Smooth muscle cell of trachea (primary cell): ENCODE results near the gene SLC35A5. TPM values are rescaled to one million over a fixed set of nuclear protein-coding genes. Genes with fewer than 3 reads are reported as not detected.

Experiments
- total RNA-seq: library from RNA; depleted of rRNA; stranded (reverse); fragments of >200 nt; gene quantifications from 2 replicates; pipeline ENCODE4 v1.2.1, GENCODE V29; 2014

Gene SLC35A5, protein sequence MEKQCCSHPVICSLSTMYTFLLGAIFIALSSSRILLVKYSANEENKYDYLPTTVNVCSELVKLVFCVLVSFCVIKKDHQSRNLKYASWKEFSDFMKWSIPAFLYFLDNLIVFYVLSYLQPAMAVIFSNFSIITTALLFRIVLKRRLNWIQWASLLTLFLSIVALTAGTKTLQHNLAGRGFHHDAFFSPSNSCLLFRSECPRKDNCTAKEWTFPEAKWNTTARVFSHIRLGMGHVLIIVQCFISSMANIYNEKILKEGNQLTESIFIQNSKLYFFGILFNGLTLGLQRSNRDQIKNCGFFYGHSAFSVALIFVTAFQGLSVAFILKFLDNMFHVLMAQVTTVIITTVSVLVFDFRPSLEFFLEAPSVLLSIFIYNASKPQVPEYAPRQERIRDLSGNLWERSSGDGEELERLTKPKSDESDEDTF
- total RNA-seq, result 27.3 and 33.7 TPM in 2 replicates

DNA sequence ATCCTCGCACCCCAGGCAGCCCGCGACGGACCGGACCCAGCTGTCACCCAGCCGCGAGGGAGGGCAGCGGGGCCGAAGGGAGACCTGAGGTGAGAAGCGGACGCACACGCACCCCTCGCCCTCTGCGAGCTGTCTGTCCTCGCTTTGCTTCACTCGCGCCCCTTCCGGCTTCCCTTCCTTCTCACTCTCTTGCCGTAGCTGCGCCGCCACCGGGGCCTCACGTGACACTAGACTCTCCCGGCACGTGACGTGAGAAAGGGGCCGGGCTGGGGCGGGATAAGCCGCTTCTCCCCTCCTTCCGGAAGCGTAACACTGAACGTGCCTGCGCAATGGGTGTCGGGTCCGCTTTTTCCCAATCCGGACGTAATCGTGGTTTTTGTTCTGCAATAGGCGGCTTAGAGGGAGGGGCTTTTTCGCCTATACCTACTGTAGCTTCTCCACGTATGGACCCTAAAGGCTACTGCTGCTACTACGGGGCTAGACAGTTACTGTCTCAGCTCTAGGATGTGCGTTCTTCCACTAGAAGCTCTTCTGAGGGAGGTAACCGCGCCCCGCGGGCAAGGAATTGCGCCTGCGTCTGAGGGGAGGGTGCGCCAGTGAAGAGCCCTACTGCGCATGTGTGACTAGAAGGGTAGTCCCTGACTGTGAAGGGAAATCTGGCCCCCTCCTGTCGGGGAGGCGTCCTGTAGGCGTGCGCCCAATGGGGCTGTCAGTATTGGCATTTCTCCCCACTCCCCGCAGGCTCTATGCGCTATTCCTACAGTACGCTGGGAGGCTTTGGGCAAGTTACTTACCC lies at the start of gene SLC35A5, which contains the start of gene ATG3:
Gene SLC35A5 (plus strand): TSS at position 312 of the 796 bp plus-strand sequence. CDS start 1,359 bp downstream, outside the sequence.
Gene ATG3 (minus strand): TSS at position 229 of the 796 bp plus-strand sequence. CDS start 434 bp downstream, outside the sequence.

Other genes starting within 250 kb of the SLC35A5 start
- gene CD200, start 228.9 kb upstream of the SLC35A5 start, total RNA-seq, result not detected in 2 replicates
- under 0.01 TPM in 1 of 2 replicates, not detected in the other for gene BTLA, start 62.6 kb upstream of the SLC35A5 start, total RNA-seq
- 81.5 and 105 TPM in 2 replicates for gene ATG3, start 83 bp upstream of the SLC35A5 start, total RNA-seq
- 386 and 910 TPM in 2 replicates for gene CCDC80, start 79.1 kb downstream of the SLC35A5 start, total RNA-seq